KOPT-K1 (cell line): ENCODE results near the gene WDR83.
"Not testable (repeated sequence)": the region's sequence is repeated elsewhere in the genome, so short reads cannot be mapped to it uniquely, and the experiment has no call there.

Experiments
- H3K27ac ChIP-seq: fragments of 200-600 bp; sonication (generic); 2 replicates; pipeline ENCODE4 v1.5.1; 2016; ENCODE audit warnings: antibody characterized with exemption, mild to moderate bottlenecking, low read depth, low read length; ENCODE audit not compliant: poor library complexity, severe bottlenecking
- H3K36me3 ChIP-seq: fragments of 200-600 bp; sonication (generic); 2 replicates; pipeline ENCODE4 v1.5.1; 2017; ENCODE audit warnings: antibody characterized with exemption, mild to moderate bottlenecking, low read length, moderate library complexity; ENCODE audit not compliant: insufficient read depth
- H3K9me3 ChIP-seq: fragments of 200-600 bp; sonication (generic); 2 replicates; pipeline ENCODE4 v1.5.1; 2017; ENCODE audit warnings: antibody characterized with exemption, low read length, mild to moderate bottlenecking; ENCODE audit not compliant: insufficient read depth, poor library complexity, severe bottlenecking

The WDR83 gene

GRCh38 chr19:12689581-12690216 lies 23.1 kb downstream of the WDR83 start:
- peaks cover 4% of the 10 kb centered on the region; the same call in 1 of the 2 replicates for H3K36me3 ChIP-seq
- no peak overlapping the region for H3K27ac ChIP-seq
- no peaks in the 10 kb centered on the region for H3K9me3 ChIP-seq

DNA sequence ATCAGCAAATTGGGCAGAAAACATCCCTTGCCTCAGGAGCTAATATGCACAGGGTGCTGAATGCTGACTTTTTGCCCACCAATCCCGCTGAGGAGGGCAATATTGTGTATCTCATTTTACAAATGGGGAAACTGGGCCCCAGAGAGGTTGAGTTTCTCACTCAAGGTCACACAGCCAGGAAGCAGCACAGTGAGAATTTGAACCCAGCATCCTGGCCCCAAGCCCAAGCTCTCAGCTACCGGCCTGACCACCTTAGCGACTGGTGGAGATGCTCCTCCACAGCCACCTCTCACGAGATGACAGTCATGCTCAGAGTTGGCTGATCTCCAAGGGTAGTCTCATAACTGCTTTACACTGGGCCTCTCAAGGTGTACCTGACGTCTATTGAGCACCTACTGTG lies 26.4 kb downstream of the WDR83 start:
- Histone ChIP-seq H3K27ac (no peak overlapping the region), H3K36me3 (peaks cover 7% of the 10 kb centered on the region), H3K9me3 (no peaks in the 10 kb centered on the region)

GRCh38 chr19:12694641-12695040 lies 28.0 kb downstream of the WDR83 start:
- no peaks in the 10 kb centered on the region for H3K9me3 ChIP-seq
- H3K27ac ChIP-seq, result no peak overlapping the region
- H3K36me3 ChIP-seq, result peaks cover 19% of the 10 kb centered on the region

- H3K9me3 ChIP-seq, result no peaks in the 10 kb centered on the region
- no peak overlapping the region for H3K27ac ChIP-seq
- H3K36me3 ChIP-seq, result peaks cover 23% of the 10 kb centered on the region
Observed at GRCh38 chr19:12695096-12695495, 28.5 kb downstream of the WDR83 start.

- Histone ChIP-seq H3K9me3 (no peaks in the 10 kb centered on the region), H3K27ac (no peak overlapping the region), H3K36me3 (peaks cover 27% of the 10 kb centered on the region)
Observed at GRCh38 chr19:12695514-12695913, 28.9 kb downstream of the WDR83 start.

DNA sequence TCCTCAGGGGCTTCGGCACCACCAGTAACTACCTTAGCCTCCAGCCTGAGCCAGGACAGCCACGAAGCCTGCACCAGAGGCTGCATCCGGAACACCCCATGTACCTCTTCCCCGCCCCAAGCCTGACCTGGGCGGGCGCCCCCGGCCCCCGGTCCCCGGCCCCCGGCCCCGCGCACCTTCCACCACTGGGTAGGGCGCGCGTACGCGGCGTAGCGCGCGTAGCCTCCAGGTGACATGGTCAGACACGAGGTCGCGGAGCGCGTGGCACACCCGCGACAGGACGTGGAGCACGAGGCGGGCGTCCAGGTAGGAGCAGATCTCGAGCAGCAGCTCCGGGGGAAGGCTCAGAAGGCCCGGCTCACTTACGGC lies 29.4 kb downstream of the WDR83 start:
- H3K36me3 ChIP-seq, result peaks cover 31% of the 10 kb centered on the region
- peak overlapping the region; percentile 68 for H3K27ac ChIP-seq
- H3K9me3 ChIP-seq, result no peaks in the 10 kb centered on the region

DNA sequence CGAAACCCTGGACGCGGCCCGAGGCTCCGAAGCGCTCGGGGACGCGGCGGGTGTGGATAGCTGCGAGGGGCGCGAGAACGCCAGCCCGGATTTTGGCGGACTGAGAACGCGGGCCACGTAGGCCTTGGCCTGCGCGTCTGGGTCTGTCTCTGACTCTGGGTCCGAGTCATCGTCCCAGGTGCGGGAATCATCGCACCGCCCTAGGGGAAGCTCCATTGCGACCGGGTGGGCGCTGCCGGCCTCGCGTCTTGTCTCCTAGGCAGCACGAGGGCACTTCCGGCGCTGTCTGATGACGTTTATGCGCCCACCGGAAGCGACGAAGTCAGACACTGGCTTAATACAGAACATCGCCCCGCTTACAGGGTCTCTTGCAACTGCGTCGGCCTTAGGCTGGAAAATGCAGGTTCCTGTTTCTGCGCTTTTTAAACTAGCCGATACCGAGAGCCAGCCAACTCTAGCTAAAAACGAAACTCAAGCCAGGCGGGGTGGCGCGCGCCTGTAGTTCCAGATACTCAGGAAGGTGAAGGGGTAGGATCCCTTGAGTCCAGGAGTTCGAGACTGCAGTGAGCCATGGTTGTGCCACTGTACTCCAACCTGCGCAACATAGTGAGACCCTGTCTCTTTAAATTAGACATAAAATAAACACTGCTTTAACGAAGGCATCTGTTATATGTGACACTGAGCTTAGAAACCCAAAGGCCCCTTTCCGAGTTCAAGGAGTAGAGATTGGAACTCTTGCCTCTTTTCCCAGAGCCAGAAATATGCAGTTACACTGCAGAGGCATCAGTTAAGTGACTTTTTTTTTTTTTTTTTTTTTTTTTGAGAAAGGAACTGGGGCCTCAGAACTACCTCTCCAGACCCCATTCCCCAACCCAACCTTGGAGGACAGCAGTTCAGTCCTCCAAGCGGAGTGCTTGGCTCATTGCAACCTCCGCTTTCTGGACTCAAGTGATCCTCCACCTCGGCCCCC lies 30.0 kb downstream of the WDR83 start, which contains the start of gene FBXW9:
TSS of gene FBXW9 (minus strand) at position 266 of the 970 bp plus-strand sequence. CDS start at position 216, 50 bp downstream.
- Histone ChIP-seq H3K36me3 (peaks cover 38% of the 10 kb centered on the region), H3K9me3 (no peaks in the 10 kb centered on the region), H3K27ac (peak within 1 kb of the TSS; percentile 68)

GRCh38 chr19:12697425-12697824 lies 30.8 kb downstream of the WDR83 start:
- Histone ChIP-seq H3K36me3 (peaks cover 46% of the 10 kb centered on the region), H3K27ac (peak overlapping the region; percentile 68)
- H3K9me3 ChIP-seq, result not testable (repeated sequence)

DNA sequence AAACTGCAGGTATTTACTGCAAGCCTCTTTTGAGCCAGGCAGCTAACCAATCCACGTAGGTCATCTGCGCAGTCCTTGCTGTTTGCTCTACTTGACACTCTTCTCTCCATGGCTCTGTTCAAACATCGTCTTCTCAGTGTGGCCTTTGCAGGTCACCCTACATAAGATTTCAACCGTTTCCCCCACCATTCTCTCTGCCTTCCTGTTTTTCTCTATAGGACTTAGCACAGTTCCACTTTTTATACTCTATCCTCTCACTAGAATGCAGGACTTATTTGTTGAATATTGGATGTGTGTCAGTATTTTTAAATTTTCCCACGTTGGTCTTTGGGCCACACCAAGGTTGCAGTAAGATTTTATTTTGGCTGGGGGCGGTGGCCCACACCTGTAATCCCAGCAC lies 31.5 kb downstream of the WDR83 start:
- H3K36me3 ChIP-seq, result peaks cover 53% of the 10 kb centered on the region
- H3K27ac ChIP-seq, result no peak overlapping the region
- H3K9me3 ChIP-seq, result no peaks in the 10 kb centered on the region

GRCh38 chr19:12701596-12702282 lies 35.1 kb downstream of the WDR83 start:
- Histone ChIP-seq H3K27ac (no peak overlapping the region), H3K9me3 (no peaks in the 10 kb centered on the region), H3K36me3 (peaks cover 89% of the 10 kb centered on the region)

GRCh38 chr19:12703046-12703445 lies 36.4 kb downstream of the WDR83 start:
- peaks cover 99% of the 10 kb centered on the region for H3K36me3 ChIP-seq
- no peak overlapping the region for H3K27ac ChIP-seq
- H3K9me3 ChIP-seq, result no peaks in the 10 kb centered on the region

- Histone ChIP-seq H3K27ac (no peak overlapping the region), H3K9me3 (no peaks in the 10 kb centered on the region), H3K36me3 (peaks cover 99% of the 10 kb centered on the region)
Observed at GRCh38 chr19:12705169-12705568, 38.6 kb downstream of the WDR83 start.

GRCh38 chr19:12705654-12706331 lies 39.2 kb downstream of the WDR83 start:
- H3K27ac ChIP-seq, result no peak overlapping the region
- peaks cover 100% of the 10 kb centered on the region for H3K36me3 ChIP-seq
- H3K9me3 ChIP-seq, result no peaks in the 10 kb centered on the region

- Histone ChIP-seq H3K27ac (no peak overlapping the region), H3K9me3 (no peaks in the 10 kb centered on the region), H3K36me3 (peaks cover 100% of the 10 kb centered on the region)
Observed at GRCh38 chr19:12706332-12706718, 39.7 kb downstream of the WDR83 start.

DNA sequence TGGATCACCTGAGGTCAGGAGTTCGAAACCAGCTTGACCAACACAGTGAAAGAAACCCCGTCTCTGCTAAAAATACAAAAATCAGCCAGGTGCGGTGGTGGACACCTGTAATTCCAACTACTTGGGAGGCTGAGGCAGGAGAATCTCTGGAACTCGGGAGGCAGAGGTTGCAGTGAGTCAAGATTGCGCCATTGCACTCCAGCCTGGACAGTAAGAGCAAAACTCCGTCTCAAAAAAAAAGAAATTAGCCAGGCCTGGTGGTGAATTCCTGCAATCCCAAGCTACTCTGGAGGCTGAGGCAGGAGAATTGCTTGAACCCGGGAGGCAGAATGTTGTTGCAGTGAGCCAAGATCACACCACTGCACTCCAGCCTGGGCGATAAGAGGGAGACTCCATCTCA lies 42.0 kb downstream of the WDR83 start:
- H3K36me3 ChIP-seq, result peaks cover 97% of the 10 kb centered on the region

More for the DNA sequence above, 42.0 kb downstream of the WDR83 start:
- no peak overlapping the region for H3K27ac ChIP-seq
- no peaks in the 10 kb centered on the region for H3K9me3 ChIP-seq
